BLaER1 treated with 17β-estradiol and CSF1 and Interleukin-3, amounts not matched to agents 10 nM and 100 nM (cell line): Measurements from ENCODE around the gene CTXND1.

Source experiments
- H3K27ac ChIP-seq, 11 experiments: shearing (Covaris generic); formaldehyde crosslinking; 2 replicates each; pipeline ENCODE4 v1.8.1; 2022
- H3K27me3 ChIP-seq, 11 experiments: shearing (Covaris generic); formaldehyde crosslinking; 2 replicates each; pipeline ENCODE4 v1.8.1; 2022
- H3K36me3 ChIP-seq, 11 experiments: shearing (Covaris generic); formaldehyde crosslinking; 2 replicates each; pipeline ENCODE4 v1.8.1; 2022
- H3K4me1 ChIP-seq, 10 experiments: shearing (Covaris generic); formaldehyde crosslinking; 2 replicates each; pipeline ENCODE4 v1.8.1; 2022
- H3K4me2 ChIP-seq, 11 experiments: shearing (Covaris generic); formaldehyde crosslinking; 2 replicates each; pipeline ENCODE4 v1.8.1; 2022
- H3K4me3 ChIP-seq, 10 experiments: shearing (Covaris generic); formaldehyde crosslinking; 2 replicates each; pipeline ENCODE4 v1.8.1; 2022
- H3K9ac ChIP-seq, 11 experiments: shearing (Covaris generic); formaldehyde crosslinking; 2 replicates each; pipeline ENCODE4 v1.8.1; 2022
- H3K9me3 ChIP-seq, 11 experiments: shearing (Covaris generic); formaldehyde crosslinking; replicated peaks in 1 of 11; 2 replicates each; pipeline ENCODE4 v1.8.1; 2022
- H4K20me1 ChIP-seq, 11 experiments: shearing (Covaris generic); formaldehyde crosslinking; 2 replicates each; pipeline ENCODE4 v1.8.1; 2022
- Cebpa-rat ChIP-seq, 11 experiments: shearing (Covaris generic); IDR thresholded peaks; 2 replicates each; pipeline ENCODE4 v1.8.1; 2022

Gene CTXND1

GRCh38 chr15:80151576-80151975, 100.4 kb downstream of the CTXND1 start:
- Histone ChIP-seq H3K4me3 (peak overlapping the region in 1 of 10 experiments; percentile 60; a peak in 1 of 20 replicates), H3K9me3 (no peaks in the 10 kb centered on the region), H3K9ac (no peak overlapping the region), H3K27ac (peak overlapping the region in 1 of 11 experiments; percentile 77; a peak in 1 of 22 replicates), H3K4me1 (peaks cover 17 to 45% (median 28%) of the 10 kb centered on the region in 10 experiments), H3K36me3 (no peaks in the 10 kb centered on the region), H4K20me1 (no peaks in the 10 kb centered on the region; a peak in 1 of 22 replicates), H3K27me3 (no peaks in the 10 kb centered on the region), H3K4me2 (peak overlapping the region; percentile 57 to 84 (median 78); a peak in 15 of 22 replicates)
- TF ChIP-seq Cebpa-rat (IDR thresholded peaks at IDR 0.05) = no peak

DNA sequence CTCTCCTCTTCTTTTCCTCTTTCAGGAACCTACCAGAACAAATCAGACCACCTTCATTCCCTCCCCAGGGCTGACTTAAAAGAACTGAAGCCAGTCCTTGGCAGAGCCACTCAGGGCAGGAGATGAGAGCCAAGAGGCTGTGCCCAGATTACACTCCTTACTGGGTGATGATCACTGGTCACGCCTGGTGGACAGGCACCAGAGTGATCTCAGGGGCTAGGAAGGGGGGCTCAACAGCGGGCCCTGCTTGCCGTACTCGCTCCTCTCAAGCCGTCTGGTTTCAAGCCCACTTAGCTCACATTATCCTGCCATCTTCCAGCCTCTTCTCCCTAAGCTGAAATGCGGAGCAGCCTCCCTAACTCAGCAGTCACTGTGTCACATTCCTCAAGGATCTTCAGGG, 100.9 kb downstream of the CTXND1 start:
- H3K4me3 ChIP-seq = no peak overlapping the region
- no peaks in the 10 kb centered on the region for H3K27me3 ChIP-seq
- H3K4me1 ChIP-seq = peaks cover 17 to 41% (median 28%) of the 10 kb centered on the region in 10 experiments
- H4K20me1 ChIP-seq = no peaks in the 10 kb centered on the region; a peak in 1 of 22 replicates
- H3K27ac ChIP-seq = no peak overlapping the region
- no peaks in the 10 kb centered on the region for H3K9me3 ChIP-seq
- no peak for TF ChIP-seq Cebpa-rat (IDR thresholded peaks at IDR 0.05)
- no peak overlapping the region for H3K4me2 ChIP-seq
- no peaks in the 10 kb centered on the region for H3K36me3 ChIP-seq
- no peak overlapping the region for H3K9ac ChIP-seq
